ENCODE results near the gene CASKIN1.

DNA sequence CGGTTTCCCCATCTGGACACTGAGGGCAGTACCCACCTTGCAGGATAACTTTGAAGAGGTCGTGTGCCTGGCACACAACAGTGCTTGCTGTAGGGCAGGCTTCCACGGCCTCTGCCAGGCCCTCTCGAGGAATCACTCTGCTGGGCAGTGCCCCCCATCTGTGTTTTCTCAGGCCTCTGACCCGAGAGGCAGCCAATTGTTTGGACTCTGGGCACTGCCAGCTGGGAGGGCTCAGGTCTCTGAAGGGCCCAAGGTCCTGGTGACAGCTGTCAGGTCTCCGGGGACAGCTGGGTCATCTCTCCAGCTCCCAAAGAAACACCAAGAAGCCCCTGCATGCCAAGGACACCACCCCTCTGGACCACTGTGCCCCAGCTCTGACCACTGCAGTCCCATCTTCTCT, 49.0 kb downstream of the CASKIN1 start:
- TF ChIP-seq, protein P1, sequence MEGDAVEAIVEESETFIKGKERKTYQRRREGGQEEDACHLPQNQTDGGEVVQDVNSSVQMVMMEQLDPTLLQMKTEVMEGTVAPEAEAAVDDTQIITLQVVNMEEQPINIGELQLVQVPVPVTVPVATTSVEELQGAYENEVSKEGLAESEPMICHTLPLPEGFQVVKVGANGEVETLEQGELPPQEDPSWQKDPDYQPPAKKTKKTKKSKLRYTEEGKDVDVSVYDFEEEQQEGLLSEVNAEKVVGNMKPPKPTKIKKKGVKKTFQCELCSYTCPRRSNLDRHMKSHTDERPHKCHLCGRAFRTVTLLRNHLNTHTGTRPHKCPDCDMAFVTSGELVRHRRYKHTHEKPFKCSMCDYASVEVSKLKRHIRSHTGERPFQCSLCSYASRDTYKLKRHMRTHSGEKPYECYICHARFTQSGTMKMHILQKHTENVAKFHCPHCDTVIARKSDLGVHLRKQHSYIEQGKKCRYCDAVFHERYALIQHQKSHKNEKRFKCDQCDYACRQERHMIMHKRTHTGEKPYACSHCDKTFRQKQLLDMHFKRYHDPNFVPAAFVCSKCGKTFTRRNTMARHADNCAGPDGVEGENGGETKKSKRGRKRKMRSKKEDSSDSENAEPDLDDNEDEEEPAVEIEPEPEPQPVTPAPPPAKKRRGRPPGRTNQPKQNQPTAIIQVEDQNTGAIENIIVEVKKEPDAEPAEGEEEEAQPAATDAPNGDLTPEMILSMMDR (IDR thresholded peaks at IDR 0.05), result no peak
- no peak for TF ChIP-seq ZFX (IDR thresholded peaks at IDR 0.05; ENCODE audit: borderline replicate concordance)
